Measurements from ENCODE around the gene BBS9.

The BBS9 gene

DNA sequence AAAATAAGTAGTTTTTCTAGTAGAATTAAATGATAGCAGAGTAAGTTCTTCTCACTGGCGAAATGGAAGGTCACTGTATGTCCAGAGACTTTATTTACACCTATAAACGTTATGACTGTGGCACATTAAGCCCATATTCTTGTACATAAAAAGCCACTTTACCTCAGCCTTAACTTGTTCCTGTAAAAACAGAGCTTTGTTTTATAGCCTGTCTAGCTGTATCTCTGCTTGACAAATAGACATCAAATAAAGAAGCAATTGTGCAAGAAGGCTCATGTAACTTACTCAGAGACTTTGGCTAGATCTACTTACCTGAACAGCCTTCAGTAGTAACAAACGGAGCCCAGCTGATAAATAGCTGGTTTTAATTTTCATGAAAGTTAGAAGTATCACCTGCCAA lies 451.9 kb downstream of the BBS9 start:
- Histone ChIP-seq H2AFZ (ENCODE audit: low read depth, low read length) (no peak overlapping the region), H3K36me3 (replicated peaks; ENCODE audit: low read depth, low read length) (no peaks in the 10 kb centered on the region), H3K4me1 (ENCODE audit: low read length) (no peaks in the 10 kb centered on the region), H3K79me2 (ENCODE audit: low read length) (no peaks in the 10 kb centered on the region), H4K20me1 (ENCODE audit: insufficient read depth, low read length) (no peaks in the 10 kb centered on the region), H3K9ac (ENCODE audit: low read length) (no peak overlapping the region), H3K4me2 (ENCODE audit: low read length) (no peak overlapping the region), H3K4me3 (ENCODE audit: low read length) (no peak overlapping the region), H3K27ac (ENCODE audit: low read length) (no peak overlapping the region), H3K9me3 (ENCODE audit: insufficient read depth, low read length) (no peaks in the 10 kb centered on the region), H3K27me3 (ENCODE audit: low read depth, low read length) (no peaks in the 10 kb centered on the region)
- TF ChIP-seq CTCF (IDR thresholded peaks at IDR 0.05; ENCODE audit: low read depth, low read length) (no peak), EZH2phosphoT487 (IDR thresholded peaks at IDR 0.05; ENCODE audit: low read depth) (no peak)

- Histone ChIP-seq H4K20me1 (ENCODE audit: insufficient read depth, low read length) (no peaks in the 10 kb centered on the region), H3K9ac (ENCODE audit: low read length) (no peak overlapping the region), H3K4me1 (ENCODE audit: low read length) (no peaks in the 10 kb centered on the region), H3K9me3 (ENCODE audit: insufficient read depth, low read length) (no peaks in the 10 kb centered on the region), H3K36me3 (replicated peaks; ENCODE audit: low read depth, low read length) (no peaks in the 10 kb centered on the region), H3K79me2 (ENCODE audit: low read length) (no peaks in the 10 kb centered on the region), H3K27me3 (ENCODE audit: low read depth, low read length) (no peaks in the 10 kb centered on the region), H2AFZ (ENCODE audit: low read depth, low read length) (no peak overlapping the region), H3K4me3 (ENCODE audit: low read length) (no peak overlapping the region), H3K4me2 (ENCODE audit: low read length) (no peak overlapping the region), H3K27ac (ENCODE audit: low read length) (no peak overlapping the region)
- TF ChIP-seq CTCF (IDR thresholded peaks at IDR 0.05; ENCODE audit: low read depth, low read length), result no peak
- no peak for TF ChIP-seq EZH2phosphoT487 (IDR thresholded peaks at IDR 0.05; ENCODE audit: low read depth)
Measured at GRCh38 chr7:33582104-33582503, 452.7 kb downstream of the BBS9 start.

DNA sequence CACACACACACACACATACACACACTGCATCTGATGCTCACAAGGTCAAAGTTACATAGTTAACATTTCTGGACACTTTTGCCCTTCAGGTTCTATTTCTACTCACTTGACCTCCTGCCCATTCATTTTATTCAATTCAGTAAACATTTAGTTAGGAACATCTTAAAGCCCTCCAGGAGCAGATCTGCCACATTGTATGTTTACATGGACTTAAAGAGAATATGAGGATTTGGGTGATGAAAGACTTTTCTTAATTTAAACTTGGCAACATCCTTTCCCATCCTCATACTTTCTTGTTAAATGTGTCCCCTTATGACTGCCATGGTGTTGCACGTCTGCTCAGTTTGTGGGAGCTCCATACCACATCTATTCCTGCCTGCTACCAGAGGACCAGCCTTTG lies 453.2 kb downstream of the BBS9 start:
- Histone ChIP-seq H3K9me3 (ENCODE audit: insufficient read depth, low read length) (no peaks in the 10 kb centered on the region), H3K4me1 (ENCODE audit: low read length) (no peaks in the 10 kb centered on the region), H3K9ac (ENCODE audit: low read length) (no peak overlapping the region), H3K4me2 (ENCODE audit: low read length) (no peak overlapping the region), H3K36me3 (replicated peaks; ENCODE audit: low read depth, low read length) (no peaks in the 10 kb centered on the region), H2AFZ (ENCODE audit: low read depth, low read length) (no peak overlapping the region), H3K4me3 (ENCODE audit: low read length) (no peak overlapping the region), H3K27ac (ENCODE audit: low read length) (no peak overlapping the region), H4K20me1 (ENCODE audit: insufficient read depth, low read length) (no peaks in the 10 kb centered on the region), H3K27me3 (ENCODE audit: low read depth, low read length) (no peaks in the 10 kb centered on the region), H3K79me2 (ENCODE audit: low read length) (no peaks in the 10 kb centered on the region)
- TF ChIP-seq CTCF (IDR thresholded peaks at IDR 0.05; ENCODE audit: low read depth, low read length), result no peak
- no peak for TF ChIP-seq EZH2phosphoT487 (IDR thresholded peaks at IDR 0.05; ENCODE audit: low read depth)

GRCh38 chr7:33589911-33590310 lies 460.5 kb downstream of the BBS9 start:
- Histone ChIP-seq H3K4me2 (ENCODE audit: low read length) (no peak overlapping the region), H3K36me3 (replicated peaks; ENCODE audit: low read depth, low read length) (no peaks in the 10 kb centered on the region), H3K4me1 (ENCODE audit: low read length) (peaks cover 7% of the 10 kb centered on the region), H2AFZ (ENCODE audit: low read depth, low read length) (no peak overlapping the region), H3K9me3 (ENCODE audit: insufficient read depth, low read length) (no peaks in the 10 kb centered on the region), H4K20me1 (ENCODE audit: insufficient read depth, low read length) (no peaks in the 10 kb centered on the region), H3K27me3 (ENCODE audit: low read depth, low read length) (no peaks in the 10 kb centered on the region), H3K4me3 (ENCODE audit: low read length) (no peak overlapping the region), H3K27ac (ENCODE audit: low read length) (no peak overlapping the region), H3K9ac (ENCODE audit: low read length) (no peak overlapping the region), H3K79me2 (ENCODE audit: low read length) (no peaks in the 10 kb centered on the region)
- TF ChIP-seq CTCF (IDR thresholded peaks at IDR 0.05; ENCODE audit: low read depth, low read length), result no peak
- TF ChIP-seq EZH2phosphoT487 (IDR thresholded peaks at IDR 0.05; ENCODE audit: low read depth), result no peak

Data from OCI-LY3 (cell line).